ENCODE measurements around the gene POMC. TPM values are rescaled to one million over a fixed set of nuclear protein-coding genes. Genes with fewer than 3 reads are reported as not detected.
"Not testable (repeated sequence)": the region's sequence is repeated elsewhere in the genome, so short reads cannot be mapped to it uniquely, and the experiment has no call there.

Gene POMC
- total RNA-seq, 1 experiment from 2014 or later: not detected

GRCh38 chr2:25132693-25133092 is 35.7 kb downstream of the POMC start:
- DNase-seq (ENCODE audit: low read depth): no peak

- no peak for DNase-seq (ENCODE audit: low read depth)
These were observed 36.1 kb downstream of the POMC start for GRCh38 chr2:25132299-25132635.

- DNase-seq (ENCODE audit: low read depth): no peak
These were observed 36.6 kb downstream of the POMC start for GRCh38 chr2:25131567-25132298.

GRCh38 chr2:25131253-25131566 is 37.2 kb downstream of the POMC start:
- DNase-seq (ENCODE audit: low read depth): no peak

- no peak for DNase-seq (ENCODE audit: low read depth)
These were observed 38.4 kb downstream of the POMC start for GRCh38 chr2:25129901-25130520.

GRCh38 chr2:25127646-25128045 is 40.7 kb downstream of the POMC start:
- DNase-seq (ENCODE audit: low read depth): no peak

- not testable (repeated sequence) for DNase-seq (ENCODE audit: low read depth)
These were observed 41.3 kb downstream of the POMC start for GRCh38 chr2:25127071-25127470.

- no peak for DNase-seq (ENCODE audit: low read depth)
These were observed 42.4 kb downstream of the POMC start for GRCh38 chr2:25125976-25126375.

- DNase-seq (ENCODE audit: low read depth): no peak
These were observed 43.2 kb downstream of the POMC start for GRCh38 chr2:25125189-25125588.

GRCh38 chr2:25123682-25124081 is 44.7 kb downstream of the POMC start:
- no peak for DNase-seq (ENCODE audit: low read depth)

GRCh38 chr2:25122367-25122766 is 46.0 kb downstream of the POMC start:
- no peak for DNase-seq (ENCODE audit: low read depth)

GRCh38 chr2:25119263-25119662 is 49.1 kb downstream of the POMC start:
- no peak for DNase-seq (ENCODE audit: low read depth)

- no peak for DNase-seq (ENCODE audit: low read depth)
These were observed 51.4 kb downstream of the POMC start for GRCh38 chr2:25116956-25117355.

- DNase-seq (ENCODE audit: low read depth): peak; percentile 15
These were observed 52.5 kb downstream of the POMC start for GRCh38 chr2:25115902-25116301.

- DNase-seq (ENCODE audit: low read depth): no peak
These were observed 53.0 kb downstream of the POMC start for GRCh38 chr2:25115249-25115883.

- no peak for DNase-seq (ENCODE audit: low read depth)
These were observed 56.3 kb downstream of the POMC start for GRCh38 chr2:25112113-25112512.

Other genes with a start within 250 kb of the POMC start
- 23.3 and 24.7 TPM in 2 replicates for gene ADCY3, start 248.3 kb downstream of the POMC start, total RNA-seq (2014; rRNA removed)
- gene DNAJC27, start 196.6 kb downstream of the POMC start, total RNA-seq (2014; rRNA removed): 4.2 and 5.6 TPM in 2 replicates
- 0.34 and 0.51 TPM in 2 replicates for gene EFR3B, start 126.5 kb downstream of the POMC start, total RNA-seq (2014; rRNA removed)
- 3.1 and 5.0 TPM in 2 replicates for gene DNMT3A, start 173.3 kb upstream of the POMC start, total RNA-seq (2014; rRNA removed)